ENCODE measurements around the gene MTCH1. TPM values are rescaled to one million over a fixed set of nuclear protein-coding genes. Genes with fewer than 3 reads are reported as not detected.
A peak's percentile ranks its signal among the peaks of the same experiment; 100 is the strongest.

MTCH1 gene
- total and polyA plus RNA-seq, 2 donors from 2014 or later = 194 to 202 TPM

DNA sequence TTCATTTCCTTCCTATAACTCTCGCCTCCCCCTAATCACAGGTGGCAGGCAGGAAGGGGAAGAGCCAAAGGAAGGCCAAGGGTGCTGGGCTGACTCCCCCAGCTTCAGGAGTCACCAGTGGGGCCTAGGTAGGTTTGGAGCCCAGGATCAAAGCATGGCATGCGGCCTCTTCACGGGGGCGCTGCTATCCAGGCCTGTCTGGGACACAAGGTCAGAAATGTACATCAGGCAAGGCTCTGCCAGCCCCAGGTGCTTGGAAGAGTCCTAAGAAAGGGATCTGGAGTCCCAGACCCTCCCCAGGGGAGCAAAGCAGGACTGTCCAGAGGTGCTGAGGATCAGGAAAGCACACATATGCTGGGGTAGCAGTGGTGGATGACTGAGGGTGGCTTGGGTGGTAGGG, 21.1 kb downstream of the MTCH1 start:
- peak in 1 of 5 donors; percentile 39 for DNase-seq
- intact Hi-C loops (cut with DNase I) = no loop called here
- Histone ChIP-seq H3K9ac (ENCODE audit: low read length in 3 of 3) (no peak overlapping the region), H3K36me3 (ENCODE audit: control insufficient read depth in 2 of 3, insufficient read depth in 3 of 3, low read length in 3 of 3) (peaks cover 5 to 25% (median 21%) of the 10 kb centered on the region in 3 donors), H3K27ac (ENCODE audit: low read depth in 2 of 2, low read length in 2 of 2) (no peak overlapping the region), H3K27me3 (ENCODE audit: control insufficient read depth, insufficient read depth, low read length) (no peaks in the 10 kb centered on the region), H3K4me3 (ENCODE audit: low read length in 3 of 3) (no peak overlapping the region), H3K9me3 (ENCODE audit: control insufficient read depth in 2 of 3, insufficient read depth in 1 of 3, low read length in 3 of 3) (no peaks in the 10 kb centered on the region), H3K4me1 (ENCODE audit: control insufficient read depth in 2 of 3, insufficient read depth in 2 of 3, low read depth in 1 of 3, low read length in 3 of 3) (peaks cover 0 to 16% (median 11%) of the 10 kb centered on the region in 3 donors)
- no peak for FAIRE-seq
- TF ChIP-seq, protein P1, sequence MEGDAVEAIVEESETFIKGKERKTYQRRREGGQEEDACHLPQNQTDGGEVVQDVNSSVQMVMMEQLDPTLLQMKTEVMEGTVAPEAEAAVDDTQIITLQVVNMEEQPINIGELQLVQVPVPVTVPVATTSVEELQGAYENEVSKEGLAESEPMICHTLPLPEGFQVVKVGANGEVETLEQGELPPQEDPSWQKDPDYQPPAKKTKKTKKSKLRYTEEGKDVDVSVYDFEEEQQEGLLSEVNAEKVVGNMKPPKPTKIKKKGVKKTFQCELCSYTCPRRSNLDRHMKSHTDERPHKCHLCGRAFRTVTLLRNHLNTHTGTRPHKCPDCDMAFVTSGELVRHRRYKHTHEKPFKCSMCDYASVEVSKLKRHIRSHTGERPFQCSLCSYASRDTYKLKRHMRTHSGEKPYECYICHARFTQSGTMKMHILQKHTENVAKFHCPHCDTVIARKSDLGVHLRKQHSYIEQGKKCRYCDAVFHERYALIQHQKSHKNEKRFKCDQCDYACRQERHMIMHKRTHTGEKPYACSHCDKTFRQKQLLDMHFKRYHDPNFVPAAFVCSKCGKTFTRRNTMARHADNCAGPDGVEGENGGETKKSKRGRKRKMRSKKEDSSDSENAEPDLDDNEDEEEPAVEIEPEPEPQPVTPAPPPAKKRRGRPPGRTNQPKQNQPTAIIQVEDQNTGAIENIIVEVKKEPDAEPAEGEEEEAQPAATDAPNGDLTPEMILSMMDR (IDR thresholded peaks at IDR 0.05; ENCODE audit: borderline replicate concordance, extremely low read depth, insufficient read depth) = no peak

DNA sequence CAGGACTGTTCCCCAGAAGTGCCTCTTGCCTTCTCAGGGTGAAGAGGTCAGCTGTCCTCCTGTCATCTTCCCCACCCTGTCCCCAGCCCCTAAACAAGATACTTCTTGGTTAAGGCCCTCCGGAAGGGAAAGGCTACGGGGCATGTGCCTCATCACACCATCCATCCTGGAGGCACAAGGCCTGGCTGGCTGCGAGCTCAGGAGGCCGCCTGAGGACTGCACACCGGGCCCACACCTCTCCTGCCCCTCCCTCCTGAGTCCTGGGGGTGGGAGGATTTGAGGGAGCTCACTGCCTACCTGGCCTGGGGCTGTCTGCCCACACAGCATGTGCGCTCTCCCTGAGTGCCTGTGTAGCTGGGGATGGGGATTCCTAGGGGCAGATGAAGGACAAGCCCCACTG, 21.6 kb downstream of the MTCH1 start:
- FAIRE-seq = no peak

DNA sequence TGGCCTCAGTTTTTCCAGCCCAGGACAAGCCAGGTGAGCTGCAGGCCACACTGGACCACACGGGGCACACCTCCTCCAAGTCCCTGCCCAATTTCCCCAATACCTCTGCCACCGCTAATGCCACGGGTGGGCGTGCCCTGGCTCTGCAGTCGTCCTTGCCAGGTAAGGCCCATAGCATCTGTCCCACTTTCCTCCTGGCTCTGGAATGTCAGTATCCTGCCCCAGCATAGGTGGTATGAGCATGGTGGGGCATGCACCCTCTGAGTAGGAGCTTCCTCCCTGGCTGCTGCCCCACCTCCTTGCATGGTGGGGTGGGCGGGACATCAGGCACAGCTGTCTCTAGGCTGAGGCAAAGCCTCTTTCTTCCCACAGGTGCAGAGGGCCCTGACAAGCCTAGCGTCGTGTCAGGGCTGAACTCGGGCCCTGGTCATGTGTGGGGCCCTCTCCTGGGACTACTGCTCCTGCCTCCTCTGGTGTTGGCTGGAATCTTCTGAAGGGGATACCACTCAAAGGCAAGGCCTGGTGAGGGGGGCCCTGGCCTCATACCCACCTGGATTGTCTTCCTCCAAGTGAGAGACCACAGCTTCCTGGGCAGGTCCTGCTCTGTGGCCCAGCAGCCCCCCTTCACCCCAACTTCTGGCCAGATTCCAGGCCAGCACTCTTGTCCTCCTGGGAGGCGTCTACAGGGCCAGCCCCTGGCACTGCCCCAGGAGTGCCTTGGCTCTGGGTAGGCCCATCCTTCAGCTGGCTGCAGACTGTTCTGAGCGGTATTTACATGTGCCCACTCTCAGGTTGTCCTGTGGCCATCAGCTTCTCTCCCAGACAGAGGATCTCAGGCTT, 22.3 kb downstream of the MTCH1 start:
- DNase-seq = peak in 2 of 5 donors; percentile 27 to 77
- TF ChIP-seq, protein P1 (IDR thresholded peaks at IDR 0.05; ENCODE audit: borderline replicate concordance, extremely low read depth, insufficient read depth) = no peak
- H3K4me3 ChIP-seq (ENCODE audit: low read length in 3 of 3) = no peak overlapping the region
- intact Hi-C loops (cut with DNase I) = no loop called here
- H3K4me1 ChIP-seq (ENCODE audit: control insufficient read depth in 2 of 3, insufficient read depth in 2 of 3, low read depth in 1 of 3, low read length in 3 of 3) = peaks cover 0 to 13% (median 8%) of the 10 kb centered on the region in 3 donors
- no peak for FAIRE-seq
- peaks cover 5 to 15% (median 9%) of the 10 kb centered on the region in 3 donors for H3K36me3 ChIP-seq (ENCODE audit: control insufficient read depth in 2 of 3, insufficient read depth in 3 of 3, low read length in 3 of 3)
- H3K27ac ChIP-seq (ENCODE audit: low read depth in 2 of 2, low read length in 2 of 2) = no peak overlapping the region
- H3K27me3 ChIP-seq (ENCODE audit: control insufficient read depth, insufficient read depth, low read length) = no peaks in the 10 kb centered on the region
- H3K9me3 ChIP-seq (ENCODE audit: control insufficient read depth in 2 of 3, insufficient read depth in 1 of 3, low read length in 3 of 3) = no peaks in the 10 kb centered on the region
- H3K9ac ChIP-seq (ENCODE audit: low read length in 3 of 3) = no peak overlapping the region

More for the DNA sequence above, 21.6 kb downstream of the MTCH1 start:
- no peak overlapping the region for H3K9ac ChIP-seq (ENCODE audit: low read length in 3 of 3)
- H3K4me3 ChIP-seq (ENCODE audit: low read length in 3 of 3) = no peak overlapping the region
- peaks cover 5 to 21% (median 15%) of the 10 kb centered on the region in 3 donors for H3K36me3 ChIP-seq (ENCODE audit: control insufficient read depth in 2 of 3, insufficient read depth in 3 of 3, low read length in 3 of 3)
- H3K27me3 ChIP-seq (ENCODE audit: control insufficient read depth, insufficient read depth, low read length) = no peaks in the 10 kb centered on the region
- TF ChIP-seq, protein P1 (IDR thresholded peaks at IDR 0.05; ENCODE audit: borderline replicate concordance, extremely low read depth, insufficient read depth) = no peak
- H3K4me1 ChIP-seq (ENCODE audit: control insufficient read depth in 2 of 3, insufficient read depth in 2 of 3, low read depth in 1 of 3, low read length in 3 of 3) = peaks cover 0 to 13% (median 10%) of the 10 kb centered on the region in 3 donors
- no peaks in the 10 kb centered on the region for H3K9me3 ChIP-seq (ENCODE audit: control insufficient read depth in 2 of 3, insufficient read depth in 1 of 3, low read length in 3 of 3)
- intact Hi-C loops (cut with DNase I) = no loop called here
- peak in 1 of 5 donors; percentile 66 for DNase-seq
- no peak overlapping the region for H3K27ac ChIP-seq (ENCODE audit: low read depth in 2 of 2, low read length in 2 of 2)
